Measurements from ENCODE around the gene MAP3K5.

Gene MAP3K5

GRCh38 chr6:136647363-136647852 lies 144.9 kb downstream of the MAP3K5 start:
- Histone ChIP-seq H3K4me1 (ENCODE audit: control insufficient read depth in 1 of 2, insufficient read depth in 2 of 2, low read length in 2 of 2) (peaks cover 14 to 18% of the 10 kb centered on the region in 2 donors), H3K36me3 (ENCODE audit: control insufficient read depth in 1 of 2, insufficient read depth in 2 of 2, low read length in 2 of 2) (no peaks in the 10 kb centered on the region), H3K27ac (ENCODE audit: low read length) (peak overlapping the region; percentile 50), H3K27me3 (ENCODE audit: low read depth, low read length) (no peaks in the 10 kb centered on the region), H3K4me3 (ENCODE audit: low read depth in 1 of 2, low read length in 2 of 2) (peak overlapping the region in 1 of 2 donors; percentile 21), H3K9me3 (ENCODE audit: control insufficient read depth in 1 of 2, low read length in 2 of 2) (no peaks in the 10 kb centered on the region)

DNA sequence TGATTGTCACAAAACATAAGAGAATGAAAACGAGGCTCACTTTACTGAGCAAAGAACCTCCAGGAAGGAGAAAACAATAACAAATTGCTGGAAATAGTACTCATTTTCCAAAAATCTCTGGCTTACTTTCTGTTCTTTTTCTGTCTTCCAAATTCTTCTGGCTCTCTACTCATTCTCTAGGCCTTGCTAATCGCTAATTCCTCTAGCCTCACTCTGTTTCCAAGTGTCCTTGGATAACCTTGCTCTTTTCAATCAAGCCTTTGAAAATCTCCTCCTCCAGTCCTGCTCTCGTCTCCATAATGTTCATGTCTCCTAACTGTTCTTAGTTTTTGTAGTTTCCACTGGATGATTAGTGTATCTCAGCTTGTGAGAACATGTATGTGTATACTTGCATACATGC lies 145.9 kb downstream of the MAP3K5 start:
- no peak overlapping the region for H3K4me3 ChIP-seq (ENCODE audit: low read depth in 1 of 2, low read length in 2 of 2)
- H3K4me1 ChIP-seq (ENCODE audit: control insufficient read depth in 1 of 2, insufficient read depth in 2 of 2, low read length in 2 of 2), result peaks cover 14 to 18% of the 10 kb centered on the region in 2 donors
- no peaks in the 10 kb centered on the region for H3K27me3 ChIP-seq (ENCODE audit: low read depth, low read length)
- no peaks in the 10 kb centered on the region for H3K36me3 ChIP-seq (ENCODE audit: control insufficient read depth in 1 of 2, insufficient read depth in 2 of 2, low read length in 2 of 2)
- H3K27ac ChIP-seq (ENCODE audit: low read length), result no peak overlapping the region
- no peaks in the 10 kb centered on the region for H3K9me3 ChIP-seq (ENCODE audit: control insufficient read depth in 1 of 2, low read length in 2 of 2)

GRCh38 chr6:136644597-136644952 lies 147.7 kb downstream of the MAP3K5 start:
- Histone ChIP-seq H3K27ac (ENCODE audit: low read length) (no peak overlapping the region), H3K4me1 (ENCODE audit: control insufficient read depth in 1 of 2, insufficient read depth in 2 of 2, low read length in 2 of 2) (peaks cover 18 to 20% of the 10 kb centered on the region in 2 donors), H3K9me3 (ENCODE audit: control insufficient read depth in 1 of 2, low read length in 2 of 2) (no peaks in the 10 kb centered on the region), H3K36me3 (ENCODE audit: control insufficient read depth in 1 of 2, insufficient read depth in 2 of 2, low read length in 2 of 2) (no peaks in the 10 kb centered on the region), H3K27me3 (ENCODE audit: low read depth, low read length) (no peaks in the 10 kb centered on the region), H3K4me3 (ENCODE audit: low read depth in 1 of 2, low read length in 2 of 2) (no peak overlapping the region)

DNA sequence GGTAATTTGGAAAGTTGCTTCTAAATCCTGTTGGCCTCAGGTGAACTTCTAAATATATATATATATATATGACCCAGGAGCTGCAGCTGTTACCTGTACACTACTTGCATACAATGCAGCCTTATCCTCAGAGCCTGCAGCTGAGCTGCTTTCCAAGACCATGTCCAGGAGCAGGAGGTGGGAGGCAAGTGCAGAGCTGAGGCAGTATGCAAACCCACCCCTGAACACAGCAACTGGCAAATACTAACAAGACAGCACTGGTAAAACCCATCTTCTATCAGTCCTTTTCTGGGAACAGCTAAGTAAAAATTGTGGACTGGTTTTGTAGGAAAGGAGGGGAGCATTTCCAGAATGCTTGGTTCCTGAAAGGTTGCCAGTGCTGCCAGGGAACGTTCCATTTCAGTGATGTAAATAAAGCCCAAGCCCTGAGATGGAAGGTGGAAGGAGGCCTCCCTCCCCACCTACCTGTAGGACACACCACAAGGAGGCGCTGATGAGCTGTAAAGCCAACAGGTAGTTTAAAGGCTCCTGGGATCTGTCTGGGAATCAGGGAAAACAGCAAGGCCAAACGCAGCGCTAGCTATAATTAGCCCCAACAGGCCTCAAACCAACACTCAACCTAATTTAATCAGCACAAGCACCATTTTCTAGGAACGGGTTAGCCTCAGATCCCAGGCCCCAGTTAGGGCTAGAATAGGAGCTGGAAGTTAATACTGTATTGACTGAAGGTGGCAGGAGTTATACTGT lies 148.3 kb downstream of the MAP3K5 start:
- Histone ChIP-seq H3K36me3 (ENCODE audit: control insufficient read depth in 1 of 2, insufficient read depth in 2 of 2, low read length in 2 of 2) (no peaks in the 10 kb centered on the region), H3K9me3 (ENCODE audit: control insufficient read depth in 1 of 2, low read length in 2 of 2) (no peaks in the 10 kb centered on the region), H3K27me3 (ENCODE audit: low read depth, low read length) (no peaks in the 10 kb centered on the region), H3K4me3 (ENCODE audit: low read depth in 1 of 2, low read length in 2 of 2) (no peak overlapping the region), H3K27ac (ENCODE audit: low read length) (no peak overlapping the region), H3K4me1 (ENCODE audit: control insufficient read depth in 1 of 2, insufficient read depth in 2 of 2, low read length in 2 of 2) (peaks cover 18 to 20% of the 10 kb centered on the region in 2 donors)

DNA sequence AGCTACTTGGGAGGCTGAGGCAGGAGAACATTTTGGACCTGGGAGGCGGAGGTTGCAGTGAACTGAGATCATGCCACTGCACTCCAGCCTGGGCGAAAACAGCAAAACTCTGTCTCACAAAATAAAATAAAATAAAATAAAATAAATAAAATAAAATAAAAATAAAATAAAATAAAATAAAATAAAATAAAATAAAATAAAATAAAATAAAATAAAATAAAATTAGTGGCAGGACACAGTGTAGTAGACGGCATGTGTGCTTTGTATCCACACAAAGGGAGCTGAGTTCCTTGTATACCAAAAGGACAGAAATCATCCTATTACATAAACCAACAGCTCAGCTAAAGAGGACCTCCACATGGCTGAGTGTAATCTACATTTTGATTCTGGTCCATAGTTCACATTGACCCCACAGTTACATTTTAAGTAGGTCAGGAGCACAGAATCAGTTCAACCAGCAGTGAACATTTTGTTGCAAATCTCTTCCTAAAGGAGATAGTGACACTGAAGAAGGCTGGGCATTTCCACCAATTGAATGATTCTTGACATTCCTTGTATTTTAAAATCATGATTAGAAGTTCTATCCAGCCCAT lies 150.3 kb downstream of the MAP3K5 start:
- Histone ChIP-seq H3K4me3 (ENCODE audit: low read depth in 1 of 2, low read length in 2 of 2) (no peak overlapping the region), H3K27me3 (ENCODE audit: low read depth, low read length) (no peaks in the 10 kb centered on the region), H3K9me3 (ENCODE audit: control insufficient read depth in 1 of 2, low read length in 2 of 2) (no peaks in the 10 kb centered on the region), H3K36me3 (ENCODE audit: control insufficient read depth in 1 of 2, insufficient read depth in 2 of 2, low read length in 2 of 2) (peaks cover 0 to 2% of the 10 kb centered on the region in 2 donors), H3K27ac (ENCODE audit: low read length) (no peak overlapping the region), H3K4me1 (ENCODE audit: control insufficient read depth in 1 of 2, insufficient read depth in 2 of 2, low read length in 2 of 2) (peaks cover 14 to 20% of the 10 kb centered on the region in 2 donors)

GRCh38 chr6:136641166-136641565 lies 151.1 kb downstream of the MAP3K5 start:
- no peaks in the 10 kb centered on the region for H3K27me3 ChIP-seq (ENCODE audit: low read depth, low read length)
- H3K4me3 ChIP-seq (ENCODE audit: low read depth in 1 of 2, low read length in 2 of 2), result no peak overlapping the region
- H3K4me1 ChIP-seq (ENCODE audit: control insufficient read depth in 1 of 2, insufficient read depth in 2 of 2, low read length in 2 of 2), result peaks cover 8 to 20% of the 10 kb centered on the region in 2 donors
- H3K36me3 ChIP-seq (ENCODE audit: control insufficient read depth in 1 of 2, insufficient read depth in 2 of 2, low read length in 2 of 2), result peaks cover 0 to 9% of the 10 kb centered on the region in 2 donors
- no peak overlapping the region for H3K27ac ChIP-seq (ENCODE audit: low read length)
- no peaks in the 10 kb centered on the region for H3K9me3 ChIP-seq (ENCODE audit: control insufficient read depth in 1 of 2, low read length in 2 of 2)

GRCh38 chr6:136640132-136640915 lies 152.0 kb downstream of the MAP3K5 start:
- H3K4me3 ChIP-seq (ENCODE audit: low read depth in 1 of 2, low read length in 2 of 2), result no peak overlapping the region
- H3K4me1 ChIP-seq (ENCODE audit: control insufficient read depth in 1 of 2, insufficient read depth in 2 of 2, low read length in 2 of 2), result peaks cover 8 to 20% of the 10 kb centered on the region in 2 donors
- no peaks in the 10 kb centered on the region for H3K27me3 ChIP-seq (ENCODE audit: low read depth, low read length)
- no peaks in the 10 kb centered on the region for H3K9me3 ChIP-seq (ENCODE audit: control insufficient read depth in 1 of 2, low read length in 2 of 2)
- no peak overlapping the region for H3K27ac ChIP-seq (ENCODE audit: low read length)
- peaks cover 0 to 12% of the 10 kb centered on the region in 2 donors for H3K36me3 ChIP-seq (ENCODE audit: control insufficient read depth in 1 of 2, insufficient read depth in 2 of 2, low read length in 2 of 2)

- no peak overlapping the region for H3K27ac ChIP-seq (ENCODE audit: low read length)
- no peak overlapping the region for H3K4me3 ChIP-seq (ENCODE audit: low read depth in 1 of 2, low read length in 2 of 2)
- H3K9me3 ChIP-seq (ENCODE audit: control insufficient read depth in 1 of 2, low read length in 2 of 2), result no peaks in the 10 kb centered on the region
- no peaks in the 10 kb centered on the region for H3K27me3 ChIP-seq (ENCODE audit: low read depth, low read length)
- peaks cover 8 to 14% of the 10 kb centered on the region in 2 donors for H3K4me1 ChIP-seq (ENCODE audit: control insufficient read depth in 1 of 2, insufficient read depth in 2 of 2, low read length in 2 of 2)
- H3K36me3 ChIP-seq (ENCODE audit: control insufficient read depth in 1 of 2, insufficient read depth in 2 of 2, low read length in 2 of 2), result peaks cover 0 to 12% of the 10 kb centered on the region in 2 donors
Observed at GRCh38 chr6:136639702-136640101, 152.6 kb downstream of the MAP3K5 start.

GRCh38 chr6:136635615-136636014 lies 156.7 kb downstream of the MAP3K5 start:
- Histone ChIP-seq H3K27ac (ENCODE audit: low read length) (no peak overlapping the region), H3K4me1 (ENCODE audit: control insufficient read depth in 1 of 2, insufficient read depth in 2 of 2, low read length in 2 of 2) (peaks cover 0 to 6% of the 10 kb centered on the region in 2 donors), H3K36me3 (ENCODE audit: control insufficient read depth in 1 of 2, insufficient read depth in 2 of 2, low read length in 2 of 2) (peaks cover 0 to 16% of the 10 kb centered on the region in 2 donors), H3K27me3 (ENCODE audit: low read depth, low read length) (no peaks in the 10 kb centered on the region), H3K9me3 (ENCODE audit: control insufficient read depth in 1 of 2, low read length in 2 of 2) (no peaks in the 10 kb centered on the region), H3K4me3 (ENCODE audit: low read depth in 1 of 2, low read length in 2 of 2) (no peak overlapping the region)

DNA sequence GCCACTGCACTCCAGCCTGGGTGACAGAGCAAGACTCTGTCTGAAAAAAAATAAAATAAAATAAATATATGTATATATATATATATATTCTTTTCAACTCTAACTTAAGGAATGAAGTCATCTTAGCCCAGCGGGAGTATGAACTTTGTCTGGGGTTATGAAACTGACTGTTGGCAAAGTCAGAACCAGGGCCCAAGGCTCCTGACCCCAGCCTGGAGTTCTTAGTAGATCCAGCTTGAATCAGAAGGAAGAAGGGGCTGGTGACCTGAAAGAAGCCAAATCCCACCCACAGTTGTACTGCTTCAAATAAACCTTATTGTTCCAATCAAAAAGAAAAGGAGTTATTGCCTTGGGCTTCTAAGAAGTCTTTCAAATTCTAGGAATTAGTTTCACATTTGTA lies 158.9 kb downstream of the MAP3K5 start:
- Histone ChIP-seq H3K27ac (ENCODE audit: low read length) (no peak overlapping the region), H3K9me3 (ENCODE audit: control insufficient read depth in 1 of 2, low read length in 2 of 2) (no peaks in the 10 kb centered on the region), H3K27me3 (ENCODE audit: low read depth, low read length) (no peaks in the 10 kb centered on the region), H3K4me1 (ENCODE audit: control insufficient read depth in 1 of 2, insufficient read depth in 2 of 2, low read length in 2 of 2) (no peaks in the 10 kb centered on the region), H3K4me3 (ENCODE audit: low read depth in 1 of 2, low read length in 2 of 2) (no peak overlapping the region), H3K36me3 (ENCODE audit: control insufficient read depth in 1 of 2, insufficient read depth in 2 of 2, low read length in 2 of 2) (peaks cover 0 to 16% of the 10 kb centered on the region in 2 donors)

- H3K36me3 ChIP-seq (ENCODE audit: control insufficient read depth in 1 of 2, insufficient read depth in 2 of 2, low read length in 2 of 2), result peaks cover 0 to 4% of the 10 kb centered on the region in 2 donors
- no peaks in the 10 kb centered on the region for H3K27me3 ChIP-seq (ENCODE audit: low read depth, low read length)
- H3K4me1 ChIP-seq (ENCODE audit: control insufficient read depth in 1 of 2, insufficient read depth in 2 of 2, low read length in 2 of 2), result peaks cover 0 to 6% of the 10 kb centered on the region in 2 donors
- no peak overlapping the region for H3K4me3 ChIP-seq (ENCODE audit: low read depth in 1 of 2, low read length in 2 of 2)
- no peak overlapping the region for H3K27ac ChIP-seq (ENCODE audit: low read length)
- no peaks in the 10 kb centered on the region for H3K9me3 ChIP-seq (ENCODE audit: control insufficient read depth in 1 of 2, low read length in 2 of 2)
Observed at GRCh38 chr6:136628996-136629395, 163.3 kb downstream of the MAP3K5 start.

All from muscle layer of duodenum (tissue), 2 donors.